ENCODE results near the gene LYZL2. TPM values are rescaled to one million over a fixed set of nuclear protein-coding genes. Genes with fewer than 3 reads are reported as not detected.
"Not testable (repeated sequence)": the region's sequence is repeated elsewhere in the genome, so short reads cannot be mapped to it uniquely, and the experiment has no call there.

Gene LYZL2
- total RNA-seq, 1 experiment from 2014 or later: not detected

- no peak for DNase-seq (ENCODE audit: low read depth)
These were observed 35.5 kb downstream of the LYZL2 start for GRCh38 chr10:30594077-30594476.

- DNase-seq (ENCODE audit: low read depth): not testable (repeated sequence)
These were observed 36.8 kb downstream of the LYZL2 start for GRCh38 chr10:30592770-30593169.

- peak; percentile 39 for DNase-seq (ENCODE audit: low read depth)
These were observed 38.3 kb downstream of the LYZL2 start for GRCh38 chr10:30591249-30591670.

- DNase-seq (ENCODE audit: low read depth): no peak
These were observed 40.1 kb downstream of the LYZL2 start for GRCh38 chr10:30589441-30589840.

GRCh38 chr10:30587522-30588031 is 42.0 kb downstream of the LYZL2 start:
- DNase-seq (ENCODE audit: low read depth): no peak

GRCh38 chr10:30586828-30587227 is 42.7 kb downstream of the LYZL2 start:
- no peak for DNase-seq (ENCODE audit: low read depth)

GRCh38 chr10:30583778-30584415 is 45.7 kb downstream of the LYZL2 start:
- DNase-seq (ENCODE audit: low read depth): peak; percentile 76

GRCh38 chr10:30581779-30582380 is 47.7 kb downstream of the LYZL2 start:
- DNase-seq (ENCODE audit: low read depth): peak; percentile 34

GRCh38 chr10:30580676-30581075 is 48.9 kb downstream of the LYZL2 start:
- DNase-seq (ENCODE audit: low read depth): no peak

- no peak for DNase-seq (ENCODE audit: low read depth)
These were observed 49.3 kb downstream of the LYZL2 start for GRCh38 chr10:30580241-30580640.

- DNase-seq (ENCODE audit: low read depth): no peak
These were observed 50.0 kb downstream of the LYZL2 start for GRCh38 chr10:30579574-30579973.

GRCh38 chr10:30577048-30577447 is 52.5 kb downstream of the LYZL2 start:
- no peak for DNase-seq (ENCODE audit: low read depth)

- DNase-seq (ENCODE audit: low read depth): no peak
These were observed 52.9 kb downstream of the LYZL2 start for GRCh38 chr10:30576641-30577040.

- no peak for DNase-seq (ENCODE audit: low read depth)
These were observed 55.1 kb downstream of the LYZL2 start for GRCh38 chr10:30574432-30574796.

- no peak for DNase-seq (ENCODE audit: low read depth)
These were observed 55.7 kb downstream of the LYZL2 start for GRCh38 chr10:30573721-30574431.

GRCh38 chr10:30565449-30565848 is 64.1 kb downstream of the LYZL2 start:
- no peak for DNase-seq (ENCODE audit: low read depth)

GRCh38 chr10:30562787-30563186 is 66.8 kb downstream of the LYZL2 start:
- peak; percentile 71 for DNase-seq (ENCODE audit: low read depth)

Other genes starting within 250 kb of the LYZL2 start
- 2.9 and 3.6 TPM in 2 replicates for gene MAP3K8, start 195.6 kb downstream of the LYZL2 start, total RNA-seq (2014; rRNA removed; shearing (Covaris generic))

Measured in Daoy (cell line).